Measurements from ENCODE around the gene KIF1B.

KIF1B gene

DNA sequence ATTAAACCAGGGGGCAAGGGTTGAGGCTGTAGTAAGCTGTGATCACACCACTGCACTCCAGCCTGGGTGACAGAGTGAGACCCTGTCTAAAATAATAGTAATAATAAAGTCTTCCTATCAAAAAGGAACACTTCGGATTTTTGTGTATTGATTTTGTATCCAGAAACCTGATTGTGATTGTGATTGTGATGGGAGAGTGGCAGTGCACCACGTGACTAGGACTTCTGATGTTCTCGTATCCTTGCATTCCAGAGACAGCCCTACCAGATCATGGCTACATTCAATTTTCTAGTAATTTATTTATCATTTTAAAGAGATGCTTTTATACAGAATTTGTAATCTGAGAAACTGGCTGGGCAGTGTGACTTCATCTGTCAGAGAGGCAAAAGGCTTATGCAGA, 2.6 kb upstream of the KIF1B start:
- no peaks in the 10 kb centered on the region for H3K9me3 ChIP-seq
- H3K4me1 ChIP-seq, result peaks cover 0 to 13% (median 9%) of the 10 kb centered on the region in 4 donors
- TF ChIP-seq, protein P1, sequence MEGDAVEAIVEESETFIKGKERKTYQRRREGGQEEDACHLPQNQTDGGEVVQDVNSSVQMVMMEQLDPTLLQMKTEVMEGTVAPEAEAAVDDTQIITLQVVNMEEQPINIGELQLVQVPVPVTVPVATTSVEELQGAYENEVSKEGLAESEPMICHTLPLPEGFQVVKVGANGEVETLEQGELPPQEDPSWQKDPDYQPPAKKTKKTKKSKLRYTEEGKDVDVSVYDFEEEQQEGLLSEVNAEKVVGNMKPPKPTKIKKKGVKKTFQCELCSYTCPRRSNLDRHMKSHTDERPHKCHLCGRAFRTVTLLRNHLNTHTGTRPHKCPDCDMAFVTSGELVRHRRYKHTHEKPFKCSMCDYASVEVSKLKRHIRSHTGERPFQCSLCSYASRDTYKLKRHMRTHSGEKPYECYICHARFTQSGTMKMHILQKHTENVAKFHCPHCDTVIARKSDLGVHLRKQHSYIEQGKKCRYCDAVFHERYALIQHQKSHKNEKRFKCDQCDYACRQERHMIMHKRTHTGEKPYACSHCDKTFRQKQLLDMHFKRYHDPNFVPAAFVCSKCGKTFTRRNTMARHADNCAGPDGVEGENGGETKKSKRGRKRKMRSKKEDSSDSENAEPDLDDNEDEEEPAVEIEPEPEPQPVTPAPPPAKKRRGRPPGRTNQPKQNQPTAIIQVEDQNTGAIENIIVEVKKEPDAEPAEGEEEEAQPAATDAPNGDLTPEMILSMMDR (IDR thresholded peaks at IDR 0.05), result no peak
- intact Hi-C loops (cut with DNase I; ENCODE audit: low total_unique reads), result loop anchor here (10.0 kb wide), 1 partner anchor 137 kb away; no protein-coding TSS in a partner anchor
- no peak for DNase-seq
- H3K27ac ChIP-seq, result no peak overlapping the region
- H3K36me3 ChIP-seq, result no peaks in the 10 kb centered on the region
- H3K4me3 ChIP-seq, result no peak overlapping the region
- H3K27me3 ChIP-seq, result no peaks in the 10 kb centered on the region

DNA sequence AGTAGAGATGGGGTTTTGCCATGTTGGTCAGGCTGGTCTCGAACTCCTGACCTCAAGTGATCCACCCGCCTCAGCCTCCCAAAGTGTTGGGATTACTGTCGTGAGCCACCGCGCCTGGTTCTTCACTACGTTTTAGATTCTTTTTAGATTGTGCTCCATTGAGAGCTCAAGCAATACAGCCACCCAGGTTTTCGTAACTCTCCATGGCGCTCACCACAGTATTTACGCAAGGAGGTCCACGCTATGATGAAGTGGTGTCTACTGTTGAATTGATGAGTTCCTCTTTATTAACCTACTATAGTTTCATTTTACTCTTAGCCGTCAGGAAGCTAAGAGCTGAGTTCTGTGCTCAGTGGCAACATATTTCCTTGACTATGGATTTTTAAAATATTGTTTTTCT, 1.8 kb upstream of the KIF1B start:
- H3K9me3 ChIP-seq, result no peaks in the 10 kb centered on the region
- H3K27ac ChIP-seq, result no peak overlapping the region
- H3K27me3 ChIP-seq, result no peaks in the 10 kb centered on the region
- no peak overlapping the region for H3K4me3 ChIP-seq
- peak in 1 of 2 donors; percentile 60 for DNase-seq
- TF ChIP-seq, protein P1 (IDR thresholded peaks at IDR 0.05), result no peak
- H3K36me3 ChIP-seq, result no peaks in the 10 kb centered on the region
- H3K4me1 ChIP-seq, result peaks cover 0 to 20% (median 16%) of the 10 kb centered on the region in 4 donors
- intact Hi-C loops (cut with DNase I; ENCODE audit: low total_unique reads), result loop anchor here (10.0 kb wide), 1 partner anchor 136 kb away; no protein-coding TSS in a partner anchor

DNA sequence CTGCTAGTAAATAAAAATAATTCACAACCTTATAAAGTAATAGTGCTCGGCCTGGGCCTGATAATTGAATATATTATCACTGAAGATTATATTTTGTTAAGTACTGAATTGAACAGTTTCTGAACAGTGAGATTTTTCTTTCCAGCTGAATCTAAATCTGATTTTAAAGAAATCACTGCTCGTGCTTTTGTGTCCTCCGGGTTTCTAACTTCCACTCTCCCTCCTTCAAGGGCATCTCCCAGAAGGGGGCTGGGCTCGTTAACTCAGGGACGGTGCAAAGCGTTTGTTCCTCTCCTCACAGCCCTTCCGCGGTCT, 823 bp upstream of the KIF1B start:
- intact Hi-C loops (cut with DNase I; ENCODE audit: low total_unique reads), result loop anchor here (10.0 kb wide), 1 partner anchor 135 kb away; no protein-coding TSS in a partner anchor
- no peaks in the 10 kb centered on the region for H3K27me3 ChIP-seq
- peak overlapping the region; percentile 85 to 96 for H3K4me3 ChIP-seq
- TF ChIP-seq, protein P1 (IDR thresholded peaks at IDR 0.05), result no peak
- no peak for DNase-seq
- H3K27ac ChIP-seq, result peak overlapping the region; percentile 99 to 100
- no peaks in the 10 kb centered on the region for H3K9me3 ChIP-seq
- no peaks in the 10 kb centered on the region for H3K36me3 ChIP-seq
- H3K4me1 ChIP-seq, result peaks cover 0 to 30% (median 18%) of the 10 kb centered on the region in 4 donors

DNA sequence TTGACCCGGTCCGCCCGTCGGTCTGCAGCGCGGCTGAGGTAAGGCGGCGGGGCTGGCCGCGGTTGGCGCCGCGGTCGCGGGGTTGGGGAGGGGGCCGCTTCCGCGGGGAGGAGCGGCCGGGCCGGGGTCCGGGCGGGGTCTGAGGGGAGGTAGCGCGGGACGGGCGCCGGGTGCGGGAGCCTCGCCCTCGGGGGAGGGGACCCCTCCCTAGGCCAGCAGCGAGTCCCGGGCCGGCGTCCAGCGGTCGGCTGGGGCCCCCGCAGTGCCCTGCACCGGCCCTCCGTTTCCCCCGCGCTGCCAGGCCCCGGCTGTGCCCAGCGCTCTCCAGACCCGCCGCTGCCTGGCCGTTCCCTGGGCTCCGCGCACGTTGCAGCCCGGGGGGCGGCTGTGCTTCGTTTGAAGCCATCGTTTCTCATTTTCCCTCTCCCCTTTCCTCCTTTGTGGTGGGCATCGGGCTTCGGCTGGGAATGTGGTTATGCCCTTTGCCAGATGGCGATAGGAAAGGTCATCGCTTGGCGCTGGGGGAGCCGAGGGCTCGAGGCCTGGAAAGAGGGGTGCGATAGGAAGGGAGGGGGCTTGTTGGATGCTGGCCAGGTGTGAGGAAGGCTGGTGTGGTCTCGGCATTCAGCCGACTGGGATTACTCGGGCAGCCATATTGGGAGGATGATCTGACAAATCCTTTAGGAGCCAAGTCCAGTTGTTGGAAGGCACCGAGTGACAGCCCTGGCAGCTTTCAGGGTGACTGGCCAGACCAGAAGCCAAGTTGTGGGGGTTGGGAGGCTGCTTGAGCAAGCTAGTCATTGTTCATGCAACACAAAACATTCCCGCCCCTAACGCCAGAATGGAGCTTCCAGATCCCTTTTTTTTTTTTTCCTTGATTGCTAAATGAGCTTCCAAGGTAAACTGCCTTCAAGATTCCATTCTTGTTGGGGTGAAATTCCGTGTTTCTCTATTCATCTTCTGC, 753 bp downstream of the KIF1B start:
- Histone ChIP-seq H3K27ac (peak overlapping the region; percentile 99 to 100), H3K36me3 (no peaks in the 10 kb centered on the region), H3K4me3 (peak overlapping the region; percentile 85 to 96), H3K4me1 (peaks cover 0 to 42% (median 23%) of the 10 kb centered on the region in 4 donors), H3K9me3 (no peaks in the 10 kb centered on the region), H3K27me3 (no peaks in the 10 kb centered on the region)
- DNase-seq, result peak; percentile 98
- TF ChIP-seq, protein P1 (IDR thresholded peaks at IDR 0.05), result no peak
- intact Hi-C loops (cut with DNase I; ENCODE audit: low total_unique reads), result loop anchor here (10.0 kb wide), 1 partner anchor 74 kb away; no protein-coding TSS in a partner anchor

DNA sequence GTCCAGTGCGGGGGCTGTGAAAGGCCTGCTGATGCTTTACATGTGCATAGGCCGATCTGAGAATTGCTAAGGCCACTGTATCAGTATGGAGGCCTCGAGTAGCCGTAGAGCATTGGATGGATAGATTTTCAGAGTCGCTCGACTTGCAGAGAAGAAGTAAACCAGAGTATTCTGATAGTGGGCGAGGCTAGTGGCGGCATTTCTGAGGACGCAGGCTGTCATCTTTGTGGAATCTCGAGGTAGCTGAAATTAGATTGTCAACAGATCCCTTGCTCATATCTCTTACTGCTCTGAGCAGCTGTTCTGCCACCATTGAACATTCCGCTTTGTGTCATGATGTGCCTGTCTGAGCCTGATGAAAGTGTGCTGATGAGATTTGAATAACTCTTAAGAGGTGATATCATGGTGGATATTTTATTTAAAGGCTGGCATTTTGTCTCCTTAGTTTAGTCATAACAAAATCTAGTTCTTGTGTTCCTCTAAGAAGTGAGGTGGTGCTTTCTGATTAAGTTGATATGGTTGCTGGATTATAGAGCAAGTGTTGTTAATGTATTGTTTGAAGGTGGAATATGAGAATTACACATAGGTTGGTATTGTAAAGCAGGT, 1.5 kb downstream of the KIF1B start:
- H3K4me3 ChIP-seq, result peak overlapping the region; percentile 85 to 96
- intact Hi-C loops (cut with DNase I; ENCODE audit: low total_unique reads), result loop anchor here (10.0 kb wide), 1 partner anchor 73 kb away; no protein-coding TSS in a partner anchor

More for the DNA sequence above, 1.5 kb downstream of the KIF1B start:
- no peaks in the 10 kb centered on the region for H3K36me3 ChIP-seq
- H3K9me3 ChIP-seq, result no peaks in the 10 kb centered on the region
- DNase-seq, result no peak
- peaks cover 0 to 50% (median 26%) of the 10 kb centered on the region in 4 donors for H3K4me1 ChIP-seq
- H3K27ac ChIP-seq, result peak overlapping the region; percentile 99 to 100
- no peaks in the 10 kb centered on the region for H3K27me3 ChIP-seq
- TF ChIP-seq, protein P1 (IDR thresholded peaks at IDR 0.05), result no peak
